HG03521 (cell line): ENCODE measurements around the gene RPL13A.

Experiments used
- ATAC-seq: cut with Tn5 transposase; IDR thresholded peaks from one replicate; pipeline ENCODE4 v1.9.1; 2021; ENCODE audit warnings: mild to moderate bottlenecking, moderate library complexity; ENCODE audit not compliant: unreplicated experiment

Gene RPL13A

GRCh38 chr19:49502866-49503581, 15.6 kb downstream of the RPL13A start:
- no peak for ATAC-seq

- no peak for ATAC-seq
Observed at GRCh38 chr19:49503582-49503962, 16.2 kb downstream of the RPL13A start.

- ATAC-seq: no peak
Observed at GRCh38 chr19:49506575-49507105, 19.2 kb downstream of the RPL13A start.

- ATAC-seq: no peak
Observed at GRCh38 chr19:49507803-49508494, 20.5 kb downstream of the RPL13A start.

GRCh38 chr19:49512970-49513745, 25.8 kb downstream of the RPL13A start:
- no peak for ATAC-seq

- ATAC-seq: no peak
Observed at GRCh38 chr19:49513746-49514118, 26.3 kb downstream of the RPL13A start.

GRCh38 chr19:49514151-49514550, 26.7 kb downstream of the RPL13A start:
- ATAC-seq: no peak

GRCh38 chr19:49515767-49516166, 28.4 kb downstream of the RPL13A start:
- ATAC-seq: no peak

- ATAC-seq: no peak
Observed at GRCh38 chr19:49518033-49518432, 30.6 kb downstream of the RPL13A start.

- ATAC-seq: no peak
Observed at GRCh38 chr19:49520705-49521319, 33.4 kb downstream of the RPL13A start.

GRCh38 chr19:49524812-49525455, 37.5 kb downstream of the RPL13A start:
- ATAC-seq: no peak

- ATAC-seq: no peak
Observed at GRCh38 chr19:49528211-49528771, 40.9 kb downstream of the RPL13A start.

GRCh38 chr19:49530708-49531107, 43.3 kb downstream of the RPL13A start:
- ATAC-seq: no peak

GRCh38 chr19:49533551-49534488, 46.4 kb downstream of the RPL13A start:
- ATAC-seq: peak; percentile 67

GRCh38 chr19:49534632-49535385, 47.4 kb downstream of the RPL13A start:
- no peak for ATAC-seq

GRCh38 chr19:49536921-49537462, 49.6 kb downstream of the RPL13A start:
- no peak for ATAC-seq

- ATAC-seq: no peak
Observed at GRCh38 chr19:49538643-49539042, 51.2 kb downstream of the RPL13A start.
